T-helper 17 cell (primary cell): ENCODE measurements around the gene RPTOR. TPM values are rescaled to one million over a fixed set of nuclear protein-coding genes. Genes with fewer than 3 reads are reported as not detected.
A peak's percentile ranks its signal among the peaks of the same experiment; 100 is the strongest.

Source experiments
- ATAC-seq: fragments of 150-1000 bp; cut with Tn5 transposase; 2 replicates; pipeline ENCODE4 v1.10.0; 2021; ENCODE audit warnings: mild to moderate bottlenecking, moderate library complexity
- DNase-seq, 3 donors: peaks; one replicate each; pipeline versions ENCODE4 v3.0.0 to v3.0.0-alpha.2; 2020 to 2021
- H3K9me3 ChIP-seq: one replicate; pipeline ENCODE4 v1.7.0; 2013; ENCODE audit warnings: low read length, mild to moderate bottlenecking; ENCODE audit not compliant: control insufficient read depth, poor library complexity, severe bottlenecking
- H3K27ac Mint-ChIP-seq: one replicate; pipeline ENCODE4 v1.8.0; 2022; ENCODE audit warnings: mild to moderate bottlenecking, moderate library complexity, mixed read lengths
- H3K27me3 Mint-ChIP-seq: one replicate; pipeline ENCODE4 v1.8.0; 2022; ENCODE audit warnings: mixed read lengths
- H3K36me3 Mint-ChIP-seq: one replicate; pipeline ENCODE4 v1.8.0; 2022; ENCODE audit warnings: low read depth, mixed read lengths
- H3K4me1 Mint-ChIP-seq: one replicate; pipeline ENCODE4 v1.8.0; 2022; ENCODE audit warnings: mild to moderate bottlenecking, mixed read lengths
- H3K4me3 Mint-ChIP-seq: one replicate; pipeline ENCODE4 v1.8.0; 2022; ENCODE audit warnings: mild to moderate bottlenecking, moderate library complexity, mixed read lengths
- total RNA-seq, 4 donors: library from RNA in 2 of 4; stranded (reverse) in 2 of 4; gene quantifications; one replicate each; pipeline ENCODE4 v1.2.3 and lab custom pipeline; 2022 to 2026

The RPTOR gene
- total RNA-seq, 2 donors from 2014 or later, result 55.1 to 61.5 TPM

GRCh38 chr17:80992948-80993624, 448.4 kb downstream of the RPTOR start:
- DNase-seq, result no peak
- peak overlapping the region; percentile 74 for H3K4me3 Mint-ChIP-seq
- no peaks in the 10 kb centered on the region for H3K27me3 Mint-ChIP-seq

GRCh38 chr17:80995131-80995530, 450.5 kb downstream of the RPTOR start:
- DNase-seq (no peak), ATAC-seq (no peak)
- Mint-ChIP-seq H3K4me1 (peaks cover 5% of the 10 kb centered on the region), H3K27me3 (no peaks in the 10 kb centered on the region), H3K4me3 (no peak overlapping the region), H3K36me3 (peaks cover 3% of the 10 kb centered on the region), H3K27ac (no peak overlapping the region)
- no peaks in the 10 kb centered on the region for H3K9me3 ChIP-seq

More at GRCh38 chr17:80992948-80993624, 448.4 kb downstream of the RPTOR start:
- Mint-ChIP-seq H3K27ac (peak overlapping the region; percentile 41), H3K4me1 (peaks cover 5% of the 10 kb centered on the region), H3K36me3 (no peaks in the 10 kb centered on the region)
- ATAC-seq, result no peak
- no peaks in the 10 kb centered on the region for H3K9me3 ChIP-seq

GRCh38 chr17:80996422-80997305, 452.0 kb downstream of the RPTOR start:
- ATAC-seq (no peak), DNase-seq (no peak)
- Mint-ChIP-seq H3K36me3 (peaks cover 3% of the 10 kb centered on the region), H3K4me3 (no peak overlapping the region), H3K4me1 (peaks cover 7% of the 10 kb centered on the region), H3K27ac (no peak overlapping the region), H3K27me3 (peaks cover 5% of the 10 kb centered on the region)
- no peaks in the 10 kb centered on the region for H3K9me3 ChIP-seq

GRCh38 chr17:80997424-80998117, 452.9 kb downstream of the RPTOR start:
- H3K27ac Mint-ChIP-seq, result no peak overlapping the region
- no peak for ATAC-seq

GRCh38 chr17:80998118-80998747, 453.6 kb downstream of the RPTOR start:
- DNase-seq, result no peak
- Mint-ChIP-seq H3K4me1 (peaks cover 10% of the 10 kb centered on the region), H3K4me3 (no peak overlapping the region), H3K36me3 (peaks cover 3% of the 10 kb centered on the region), H3K27ac (no peak overlapping the region), H3K27me3 (peaks cover 5% of the 10 kb centered on the region)
- H3K9me3 ChIP-seq, result no peaks in the 10 kb centered on the region
- no peak for ATAC-seq

More at GRCh38 chr17:80997424-80998117, 452.9 kb downstream of the RPTOR start:
- H3K4me3 Mint-ChIP-seq, result no peak overlapping the region
- DNase-seq, result no peak
- no peaks in the 10 kb centered on the region for H3K9me3 ChIP-seq
- H3K36me3 Mint-ChIP-seq, result peaks cover 3% of the 10 kb centered on the region
- peaks cover 11% of the 10 kb centered on the region for H3K4me1 Mint-ChIP-seq
- H3K27me3 Mint-ChIP-seq, result peaks cover 5% of the 10 kb centered on the region

GRCh38 chr17:80998748-80999535, 454.3 kb downstream of the RPTOR start:
- peaks cover 12% of the 10 kb centered on the region for H3K4me1 Mint-ChIP-seq
- peaks cover 3% of the 10 kb centered on the region for H3K36me3 Mint-ChIP-seq
- H3K9me3 ChIP-seq, result no peaks in the 10 kb centered on the region
- ATAC-seq (no peak), DNase-seq (no peak)
- H3K27me3 Mint-ChIP-seq, result peaks cover 5% of the 10 kb centered on the region
- H3K27ac Mint-ChIP-seq, result no peak overlapping the region
- H3K4me3 Mint-ChIP-seq, result no peak overlapping the region

- no peak for DNase-seq
These were observed 455.1 kb downstream of the RPTOR start for GRCh38 chr17:80999536-81000333.

GRCh38 chr17:81000334-81000630, 455.6 kb downstream of the RPTOR start:
- H3K9me3 ChIP-seq, result no peaks in the 10 kb centered on the region
- Mint-ChIP-seq H3K27ac (no peak overlapping the region), H3K4me1 (peaks cover 16% of the 10 kb centered on the region), H3K36me3 (peaks cover 6% of the 10 kb centered on the region), H3K27me3 (peaks cover 11% of the 10 kb centered on the region), H3K4me3 (no peak overlapping the region)
- DNase-seq (no peak), ATAC-seq (no peak)

More at GRCh38 chr17:80999536-81000333, 455.1 kb downstream of the RPTOR start:
- Mint-ChIP-seq H3K4me1 (peaks cover 14% of the 10 kb centered on the region), H3K36me3 (peaks cover 5% of the 10 kb centered on the region), H3K4me3 (no peak overlapping the region), H3K27me3 (peaks cover 8% of the 10 kb centered on the region), H3K27ac (no peak overlapping the region)
- no peaks in the 10 kb centered on the region for H3K9me3 ChIP-seq
- ATAC-seq, result no peak

- Mint-ChIP-seq H3K27me3 (peaks cover 11% of the 10 kb centered on the region), H3K27ac (no peak overlapping the region), H3K4me1 (peaks cover 16% of the 10 kb centered on the region), H3K4me3 (no peak overlapping the region), H3K36me3 (peaks cover 6% of the 10 kb centered on the region)
- DNase-seq (no peak), ATAC-seq (no peak)
- H3K9me3 ChIP-seq, result no peaks in the 10 kb centered on the region
These were observed 456.2 kb downstream of the RPTOR start for GRCh38 chr17:81000631-81001357.

GRCh38 chr17:81002013-81002384, 457.4 kb downstream of the RPTOR start:
- no peaks in the 10 kb centered on the region for H3K9me3 ChIP-seq
- no peak overlapping the region for H3K4me3 Mint-ChIP-seq
- H3K27ac Mint-ChIP-seq, result no peak overlapping the region
- H3K36me3 Mint-ChIP-seq, result peaks cover 6% of the 10 kb centered on the region
- ATAC-seq (no peak), DNase-seq (no peak)
- H3K4me1 Mint-ChIP-seq, result peaks cover 16% of the 10 kb centered on the region
- peaks cover 11% of the 10 kb centered on the region for H3K27me3 Mint-ChIP-seq
